GM21390 (cell line): ENCODE measurements around the gene MMP23B.
"Not testable (repeated sequence)": the region's sequence is repeated elsewhere in the genome, so short reads cannot be mapped to it uniquely, and the experiment has no call there.

ENCODE experiments used
- ATAC-seq: cut with Tn5 transposase; IDR thresholded peaks from one replicate; pipeline ENCODE4 v1.9.1; 2021; ENCODE audit not compliant: unreplicated experiment

MMP23B gene

GRCh38 chr1:1664318-1664717 is 32.3 kb downstream of the MMP23B start:
- not testable (repeated sequence) for ATAC-seq

- ATAC-seq, result no peak
These were observed 33.2 kb downstream of the MMP23B start for GRCh38 chr1:1664941-1665814.

- no peak for ATAC-seq
These were observed 33.9 kb downstream of the MMP23B start for GRCh38 chr1:1665815-1666251.

GRCh38 chr1:1666526-1666925 is 34.6 kb downstream of the MMP23B start:
- no peak for ATAC-seq

GRCh38 chr1:1669468-1670440 is 37.8 kb downstream of the MMP23B start:
- no peak for ATAC-seq

- ATAC-seq, result no peak
These were observed 38.9 kb downstream of the MMP23B start for GRCh38 chr1:1670866-1671265.

GRCh38 chr1:1671365-1672119 is 39.6 kb downstream of the MMP23B start:
- ATAC-seq, result no peak

GRCh38 chr1:1672181-1672965 is 40.4 kb downstream of the MMP23B start:
- no peak for ATAC-seq

GRCh38 chr1:1674806-1675205 is 42.8 kb downstream of the MMP23B start:
- ATAC-seq, result not testable (repeated sequence)

- ATAC-seq, result not testable (repeated sequence)
These were observed 43.2 kb downstream of the MMP23B start for GRCh38 chr1:1675218-1675617.

GRCh38 chr1:1676087-1676486 is 44.1 kb downstream of the MMP23B start:
- not testable (repeated sequence) for ATAC-seq

- peak; percentile 78 for ATAC-seq
These were observed 46.0 kb downstream of the MMP23B start for GRCh38 chr1:1677718-1678580.

GRCh38 chr1:1678581-1679380 is 46.8 kb downstream of the MMP23B start:
- ATAC-seq, result peak; percentile 6

GRCh38 chr1:1680031-1680911 is 48.3 kb downstream of the MMP23B start:
- ATAC-seq, result no peak

- ATAC-seq, result no peak
These were observed 48.9 kb downstream of the MMP23B start for GRCh38 chr1:1680912-1681273.

- no peak for ATAC-seq
These were observed 51.3 kb downstream of the MMP23B start for GRCh38 chr1:1683104-1683905.
